ENCODE data around the gene DAGLA. TPM values are rescaled to one million over a fixed set of nuclear protein-coding genes. Genes with fewer than 3 reads are reported as not detected.

DAGLA gene
- total and polyA plus RNA-seq, 2 donors (not counting 3 experiments of a cell fraction or from before 2014, with no cell fraction given): 2.5 to 4.7 TPM

DNA sequence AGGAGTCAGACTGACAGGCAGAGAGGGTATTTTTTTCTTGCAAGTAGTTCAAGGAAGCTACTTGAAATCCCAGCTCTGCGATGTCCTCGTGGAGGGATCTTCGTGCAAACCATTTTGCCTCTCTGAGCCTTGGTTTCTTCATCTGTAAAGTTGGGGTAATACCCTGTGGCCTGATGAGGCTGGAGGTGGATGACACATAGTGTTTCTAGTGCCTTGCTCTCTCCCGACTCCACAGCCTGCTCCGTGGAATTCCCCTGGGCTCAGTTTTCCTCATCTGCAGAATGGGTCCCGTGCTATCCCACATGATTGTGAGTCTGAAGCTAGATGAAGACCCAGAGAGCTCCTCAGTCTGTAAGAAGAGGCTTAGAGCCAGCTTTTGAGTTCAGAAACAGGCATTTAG, 32.7 kb downstream of the DAGLA start:
- H3K79me2 ChIP-seq (ENCODE audit: control insufficient read depth, insufficient read depth, low read length): no peaks in the 10 kb centered on the region
- TF ChIP-seq MYC (IDR thresholded peaks at IDR 0.05; ENCODE audit: low read depth, low read length): no peak
- TF ChIP-seq POLR2AphosphoS5 (IDR thresholded peaks at IDR 0.05; ENCODE audit: insufficient read depth, low read depth, low read length): no peak
- no peak for TF ChIP-seq FOS (IDR thresholded peaks at IDR 0.05; ENCODE audit: borderline replicate concordance, insufficient read depth, low read length)
- TF ChIP-seq, protein P1, sequence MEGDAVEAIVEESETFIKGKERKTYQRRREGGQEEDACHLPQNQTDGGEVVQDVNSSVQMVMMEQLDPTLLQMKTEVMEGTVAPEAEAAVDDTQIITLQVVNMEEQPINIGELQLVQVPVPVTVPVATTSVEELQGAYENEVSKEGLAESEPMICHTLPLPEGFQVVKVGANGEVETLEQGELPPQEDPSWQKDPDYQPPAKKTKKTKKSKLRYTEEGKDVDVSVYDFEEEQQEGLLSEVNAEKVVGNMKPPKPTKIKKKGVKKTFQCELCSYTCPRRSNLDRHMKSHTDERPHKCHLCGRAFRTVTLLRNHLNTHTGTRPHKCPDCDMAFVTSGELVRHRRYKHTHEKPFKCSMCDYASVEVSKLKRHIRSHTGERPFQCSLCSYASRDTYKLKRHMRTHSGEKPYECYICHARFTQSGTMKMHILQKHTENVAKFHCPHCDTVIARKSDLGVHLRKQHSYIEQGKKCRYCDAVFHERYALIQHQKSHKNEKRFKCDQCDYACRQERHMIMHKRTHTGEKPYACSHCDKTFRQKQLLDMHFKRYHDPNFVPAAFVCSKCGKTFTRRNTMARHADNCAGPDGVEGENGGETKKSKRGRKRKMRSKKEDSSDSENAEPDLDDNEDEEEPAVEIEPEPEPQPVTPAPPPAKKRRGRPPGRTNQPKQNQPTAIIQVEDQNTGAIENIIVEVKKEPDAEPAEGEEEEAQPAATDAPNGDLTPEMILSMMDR (IDR thresholded peaks at IDR 0.05; ENCODE audit: extremely low read depth in 1 of 2, insufficient read depth in 1 of 2, low read depth in 1 of 2, low read length in 2 of 2): no peak
- TF ChIP-seq MAX (IDR thresholded peaks at IDR 0.05; ENCODE audit: insufficient read depth, insufficient read length): no peak
- TF ChIP-seq JUN (IDR thresholded peaks at IDR 0.05; ENCODE audit: borderline replicate concordance, insufficient read depth, insufficient read length, low read depth): no peak
- no peak for TF ChIP-seq POLR2A (IDR thresholded peaks at IDR 0.05; ENCODE audit: low read depth, low read length)
- TF ChIP-seq GATA2 (IDR thresholded peaks at IDR 0.05; ENCODE audit: insufficient read depth, insufficient read length, low read depth, low read length): no peak
- TF ChIP-seq EZH2 (IDR thresholded peaks at IDR 0.05; ENCODE audit: borderline replicate concordance, low read depth, low read length, severe bottlenecking): no peak
- H3K4me2 ChIP-seq (ENCODE audit: insufficient read depth, low read length): no peak overlapping the region
- H4K20me1 ChIP-seq (replicated peaks; ENCODE audit: control insufficient read depth, extremely low read depth, insufficient read depth, low read length): no peaks in the 10 kb centered on the region
- intact Hi-C loops (cut with micrococcal nuclease): no loop called here
- no peak overlapping the region for H3K9ac ChIP-seq (replicated peaks; ENCODE audit: extremely low read depth, insufficient read depth, low read length)
- ChIA-PET POLR2A (no interaction called here), CTCF (interaction anchor here (0.9 kb wide), 1 partner anchor 74 kb away, joined by 3 read pairs; no protein-coding TSS in a partner anchor)
- FAIRE-seq (no peak), DNase-seq (ENCODE audit: low read depth, low spot score) (no peak)
- no peaks in the 10 kb centered on the region for H3K9me3 ChIP-seq (replicated peaks; ENCODE audit: control insufficient read depth, insufficient read depth, low read length)
- H3K27ac ChIP-seq (ENCODE audit: insufficient read depth, low read depth, low read length): no peak overlapping the region
- H3K4me1 ChIP-seq (ENCODE audit: control insufficient read depth, extremely low read depth, insufficient read depth, low read length): peaks cover 16% of the 10 kb centered on the region
- H2AFZ ChIP-seq (ENCODE audit: low read depth, low read length): no peak overlapping the region
- dilution Hi-C loops (cut with MboI; ENCODE audit: extremely low pct_ligation_motif_present, low sequenced_read_pairs): no loop called here
- no TSS peak for BruUV-seq (replicated peaks)
- H3K4me3 ChIP-seq (replicated peaks in 1 of 3; ENCODE audit: insufficient read depth in 1 of 3, low read depth in 1 of 3, low read length in 3 of 3): no peak overlapping the region
- H3K36me3 ChIP-seq (ENCODE audit: control insufficient read depth in 2 of 2, extremely low read depth in 1 of 2, insufficient read depth in 2 of 2, low read length in 2 of 2): no peaks in the 10 kb centered on the region
- H3K27me3 ChIP-seq (ENCODE audit: control insufficient read depth in 2 of 2, insufficient read depth in 2 of 2, low read length in 2 of 2): no peaks in the 10 kb centered on the region
- H3K9me1 ChIP-seq (replicated peaks; ENCODE audit: control insufficient read depth, extremely low read depth, insufficient read depth, low read length): no peaks in the 10 kb centered on the region

Data from endothelial cell of umbilical vein (primary cell).